ENCODE results near the gene ITPRID2. TPM values are rescaled to one million over a fixed set of nuclear protein-coding genes. Genes with fewer than 3 reads are reported as not detected.

The ITPRID2 gene
- total and polyA plus RNA-seq, 3 donors from 2014 or later, result 93.3 to 190 (median 179) TPM

GRCh38 chr2:181891966-181892798 is 652 bp downstream of the ITPRID2 start:
- H3K4me3 ChIP-seq, result peak overlapping the region; percentile 89 to 95
- H3K36me3 ChIP-seq (ENCODE audit: low read depth, missing control alignments), result no peaks in the 10 kb centered on the region
- peak; percentile 63 for DNase-seq
- TF ChIP-seq POLR2A (IDR thresholded peaks at IDR 0.05) (no peak), CTCF (IDR thresholded peaks at IDR 0.05) (no peak)
- peaks cover 7% of the 10 kb centered on the region for H3K4me1 ChIP-seq
- H3K27ac ChIP-seq, result peak overlapping the region; percentile 91 to 97
- no peaks in the 10 kb centered on the region for H3K9me3 ChIP-seq
- H3K27me3 ChIP-seq, result no peaks in the 10 kb centered on the region
- WGBS, 2 donors, result 0 to 1% methylated on average over 42 to 83 of the region's 83 CpGs
- intact Hi-C loops (cut with DNase I; ENCODE audit: low total_unique reads), result no loop called here

- H3K36me3 ChIP-seq (ENCODE audit: low read depth, missing control alignments), result no peaks in the 10 kb centered on the region
- peak overlapping the region; percentile 91 to 97 for H3K27ac ChIP-seq
- no peaks in the 10 kb centered on the region for H3K27me3 ChIP-seq
- no peak for TF ChIP-seq CTCF (IDR thresholded peaks at IDR 0.05)
- no peak for TF ChIP-seq POLR2A (IDR thresholded peaks at IDR 0.05)
- intact Hi-C loops (cut with DNase I; ENCODE audit: low total_unique reads), result no loop called here
- peak overlapping the region; percentile 89 to 95 for H3K4me3 ChIP-seq
- WGBS, 2 donors, result 3 to 5% methylated on average over 10 of the region's 10 CpGs
- no peak for DNase-seq
- H3K9me3 ChIP-seq, result no peaks in the 10 kb centered on the region
- H3K4me1 ChIP-seq, result peaks cover 13% of the 10 kb centered on the region
Observed at GRCh38 chr2:181892799-181893435, 1.4 kb downstream of the ITPRID2 start.

GRCh38 chr2:181894381-181894780 is 2.9 kb downstream of the ITPRID2 start:
- H3K4me3 ChIP-seq, result peak overlapping the region in 1 of 2 donors; percentile 95
- peaks cover 13% of the 10 kb centered on the region for H3K4me1 ChIP-seq
- intact Hi-C loops (cut with DNase I; ENCODE audit: low total_unique reads), result no loop called here
- 61 to 64% methylated on average over 3 of the region's 3 CpGs for WGBS, 2 donors
- H3K27ac ChIP-seq, result peak overlapping the region in 1 of 2 donors; percentile 26
- no peaks in the 10 kb centered on the region for H3K9me3 ChIP-seq
- H3K36me3 ChIP-seq (ENCODE audit: low read depth, missing control alignments), result no peaks in the 10 kb centered on the region
- no peak for DNase-seq
- TF ChIP-seq POLR2A (IDR thresholded peaks at IDR 0.05), result no peak
- no peak for TF ChIP-seq CTCF (IDR thresholded peaks at IDR 0.05)
- H3K27me3 ChIP-seq, result no peaks in the 10 kb centered on the region

GRCh38 chr2:181895818-181896217 is 4.3 kb downstream of the ITPRID2 start:
- 62 to 73% methylated on average over 1 of the region's 1 CpG for WGBS, 2 donors
- H3K36me3 ChIP-seq (ENCODE audit: low read depth, missing control alignments), result no peaks in the 10 kb centered on the region
- H3K27me3 ChIP-seq, result no peaks in the 10 kb centered on the region
- H3K9me3 ChIP-seq, result no peaks in the 10 kb centered on the region
- intact Hi-C loops (cut with DNase I; ENCODE audit: low total_unique reads), result no loop called here
- H3K4me3 ChIP-seq, result no peak overlapping the region
- H3K4me1 ChIP-seq, result peaks cover 6% of the 10 kb centered on the region
- H3K27ac ChIP-seq, result peak overlapping the region in 1 of 2 donors; percentile 20
- DNase-seq, result no peak
- TF ChIP-seq POLR2A (IDR thresholded peaks at IDR 0.05), result no peak
- TF ChIP-seq CTCF (IDR thresholded peaks at IDR 0.05), result no peak

Measured in testis (tissue), 3 donors.